HL-60/S4 treated with retinoic acid at 250 ng/mL for 4 days and 3 days (cell line): ENCODE results near the gene DDX10.
"Not testable (repeated sequence)": the region's sequence is repeated elsewhere in the genome, so short reads cannot be mapped to it uniquely, and the experiment has no call there.

Experiments used
- in situ Hi-C: fragments of 300-500 bp; cut with MboI; formaldehyde crosslinking; loops from 2 replicates; pipeline ENCODE4 v1.7.0; 2022; ENCODE audit warnings: low sequenced_read_pairs

The DDX10 gene

GRCh38 chr11:108664730-108665525 lies at the start of gene DDX10:
Gene DDX10, plus strand, starts transcription at chr11:108665069. Its CDS starts 85 bp downstream, at chr11:108665154.
- in situ Hi-C loops = loop anchor here (25.0 kb wide), 1 partner anchor 553 kb away; the partner anchor contains the start of gene ACAT1

GRCh38 chr11:108616549-108616948 lies 48.3 kb upstream of the DDX10 start:
- in situ Hi-C loops = no loop called here

DNA sequence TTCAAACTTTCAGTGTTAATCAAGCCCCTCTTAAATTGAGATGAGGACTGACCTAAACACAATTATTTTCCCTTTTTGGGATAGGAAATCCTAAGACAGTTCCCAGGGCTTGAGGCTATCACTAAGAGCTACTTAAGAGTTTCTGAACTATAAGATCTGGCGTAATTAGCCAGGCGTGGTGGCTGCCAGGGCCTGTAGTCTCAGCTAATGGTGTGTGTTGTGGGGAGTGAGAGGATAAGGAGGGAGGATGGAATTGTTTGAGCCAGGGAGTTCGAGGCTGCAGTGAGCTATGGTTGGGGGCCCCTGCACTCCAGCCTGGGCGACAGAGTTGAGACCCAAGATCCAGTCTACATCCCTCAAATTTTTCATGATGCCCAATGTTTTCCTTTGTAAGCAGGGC lies 47.8 kb upstream of the DDX10 start:
- in situ Hi-C loops = no loop called here

GRCh38 chr11:108618529-108618928 lies 46.3 kb upstream of the DDX10 start:
- in situ Hi-C loops = no loop called here

GRCh38 chr11:108620958-108621772 lies 43.7 kb upstream of the DDX10 start:
- in situ Hi-C loops = no loop called here

- in situ Hi-C loops = no loop called here
Measured at GRCh38 chr11:108622341-108622740, 42.5 kb upstream of the DDX10 start.

- in situ Hi-C loops = no loop called here
Measured at GRCh38 chr11:108624196-108624925, 40.5 kb upstream of the DDX10 start.

- in situ Hi-C loops = no loop called here
Measured at GRCh38 chr11:108628326-108628725, 36.5 kb upstream of the DDX10 start.

DNA sequence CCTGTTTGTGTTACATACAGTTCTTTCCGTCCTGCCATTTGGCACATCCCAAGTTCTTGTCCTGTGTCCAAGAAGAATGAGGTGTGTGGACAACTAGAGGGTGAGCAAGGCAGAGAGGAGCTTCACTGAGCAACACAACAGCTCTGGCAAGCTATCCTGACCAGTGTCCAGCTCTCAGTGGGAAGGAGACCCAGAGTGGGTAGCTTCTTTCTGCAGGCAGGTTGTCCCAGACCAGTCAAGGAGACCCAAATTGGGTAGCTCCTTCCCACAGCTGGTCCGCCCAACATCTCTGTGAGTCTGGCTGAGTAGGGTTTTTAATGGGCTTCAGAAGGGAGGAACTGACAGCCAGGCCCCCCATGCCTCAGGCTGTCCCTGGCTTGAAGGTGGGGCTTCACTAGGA lies 36.1 kb upstream of the DDX10 start:
- in situ Hi-C loops = no loop called here

DNA sequence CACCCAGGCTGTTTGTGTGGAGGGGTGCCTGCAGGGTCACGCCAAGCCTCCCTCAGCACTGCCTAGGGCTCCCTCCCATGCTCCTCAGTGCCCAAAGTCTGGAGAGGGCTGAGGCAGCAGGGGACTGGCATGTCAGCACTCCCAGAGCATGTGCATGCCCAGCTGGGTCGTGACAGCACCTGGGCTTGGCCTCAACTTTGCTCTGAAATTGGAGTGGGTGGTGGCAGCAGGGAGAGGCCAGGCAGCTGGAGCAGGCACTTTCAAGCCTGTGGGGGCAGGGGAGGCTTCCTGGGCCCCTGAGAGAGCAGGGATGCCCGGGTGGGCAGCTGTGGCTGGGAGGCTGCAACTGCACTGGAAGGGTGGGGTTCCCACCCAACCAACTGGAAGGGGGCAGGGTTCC lies 35.6 kb upstream of the DDX10 start:
- in situ Hi-C loops = no loop called here

DNA sequence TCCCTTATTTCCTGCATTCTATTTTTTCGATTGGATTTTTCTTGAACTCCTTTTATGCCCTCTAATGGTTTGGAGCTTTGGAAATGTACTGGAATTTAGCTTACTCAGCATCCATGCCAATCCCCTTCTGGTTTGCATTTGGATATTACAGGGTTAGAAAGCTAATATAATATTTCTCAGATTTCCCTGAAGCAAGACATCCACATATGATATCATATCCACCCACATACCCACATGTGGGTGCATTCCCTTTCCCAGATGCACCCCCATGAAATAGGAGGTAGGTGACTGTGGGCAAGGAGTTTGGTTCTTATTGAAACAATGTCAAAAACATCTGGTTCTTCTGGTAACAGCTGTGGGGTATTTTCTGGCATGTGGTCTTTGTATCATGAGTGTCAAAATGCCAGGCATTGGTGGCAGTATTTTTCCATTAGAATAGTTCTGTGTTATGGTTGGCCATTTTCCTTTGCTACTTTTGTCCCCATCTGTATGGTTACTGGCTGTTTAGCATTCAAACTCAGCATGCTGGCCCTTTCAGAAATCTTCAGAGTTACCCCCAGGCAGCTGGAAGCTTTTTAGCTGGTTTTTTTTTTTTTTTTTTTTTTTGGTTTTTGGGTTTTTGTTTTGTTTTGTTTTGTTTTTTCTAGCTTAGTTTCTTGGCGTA lies 32.7 kb upstream of the DDX10 start:
- in situ Hi-C loops = no loop called here

DNA sequence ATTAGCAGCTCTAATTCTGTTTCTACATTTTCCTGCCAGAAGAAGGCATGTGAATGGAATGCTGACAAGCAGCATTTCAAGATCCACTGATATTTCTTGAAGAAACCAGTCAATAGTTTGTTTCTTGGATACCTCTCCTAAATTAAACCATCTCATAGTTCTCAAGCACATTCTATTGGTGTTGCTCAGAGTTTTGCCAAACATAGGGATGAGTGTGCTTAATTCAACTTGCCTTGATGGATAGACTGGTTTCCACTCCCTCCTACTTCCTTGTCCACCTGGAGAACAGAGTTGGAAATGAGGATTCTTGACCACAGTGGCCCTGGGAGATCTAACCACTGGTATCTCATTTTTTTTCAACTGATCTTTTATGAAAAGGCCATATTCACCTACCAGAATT lies 29.8 kb upstream of the DDX10 start:
- in situ Hi-C loops = no loop called here

- in situ Hi-C loops = no loop called here
Measured at GRCh38 chr11:108636222-108636621, 28.6 kb upstream of the DDX10 start.

- in situ Hi-C loops = no loop called here
Measured at GRCh38 chr11:108639146-108639545, 25.7 kb upstream of the DDX10 start.

- in situ Hi-C loops = not testable (repeated sequence)
Measured at GRCh38 chr11:108641752-108642151, 23.1 kb upstream of the DDX10 start.

DNA sequence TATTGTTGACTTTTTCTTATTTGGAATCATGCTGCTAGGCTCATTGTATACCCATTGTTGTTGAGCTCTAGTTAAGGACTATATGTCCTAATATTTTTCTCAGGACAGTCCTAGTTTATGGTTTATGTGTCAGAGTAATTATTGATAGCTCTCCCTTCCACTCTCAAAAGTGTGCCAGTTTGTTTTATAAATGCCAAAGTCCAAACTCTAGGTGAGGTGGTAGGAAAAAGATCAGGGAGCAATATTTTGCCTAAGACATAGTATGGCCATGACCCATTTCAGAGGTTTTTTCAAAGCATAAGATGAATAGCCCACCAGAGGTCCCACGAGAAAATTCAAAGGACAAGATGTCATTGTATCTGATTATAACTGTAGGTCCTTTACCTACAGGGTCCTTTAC lies 20.9 kb upstream of the DDX10 start:
- in situ Hi-C loops = no loop called here

DNA sequence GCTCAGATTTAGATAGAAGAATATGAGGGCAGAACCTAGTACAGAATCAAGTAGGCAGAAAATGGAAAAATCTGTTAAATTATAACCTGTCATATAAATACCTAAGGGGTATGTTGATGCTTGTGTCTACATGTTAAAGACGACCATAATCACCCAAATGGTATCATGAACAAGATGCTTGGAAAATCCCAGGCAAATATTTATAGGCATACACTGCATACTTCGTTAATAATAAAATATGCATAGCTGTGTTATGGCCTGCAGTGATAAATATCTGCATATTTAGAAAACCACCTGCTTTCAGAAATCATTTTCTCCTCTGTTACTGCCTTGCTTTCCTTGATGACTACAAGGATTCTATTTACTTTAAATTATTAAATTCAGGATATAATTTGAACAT lies 18.9 kb upstream of the DDX10 start:
- in situ Hi-C loops = no loop called here

DNA sequence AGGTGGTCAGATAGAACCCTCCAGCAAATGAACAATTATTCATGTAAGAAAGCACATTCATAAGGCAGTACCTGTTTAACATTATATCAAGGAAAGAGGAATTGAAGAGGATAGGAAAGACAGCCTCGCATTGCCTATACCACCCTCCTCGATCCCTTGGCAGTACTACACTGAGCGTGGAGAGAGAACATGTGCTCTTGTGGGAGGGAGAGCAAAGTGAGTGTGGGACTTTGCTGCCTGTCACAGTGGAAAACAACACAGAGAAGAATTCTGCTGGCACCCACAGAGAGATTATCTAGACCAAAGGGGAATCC lies 17.5 kb upstream of the DDX10 start:
- in situ Hi-C loops = no loop called here

- in situ Hi-C loops = no loop called here
Measured at GRCh38 chr11:108647701-108648527, 17.0 kb upstream of the DDX10 start.

DNA sequence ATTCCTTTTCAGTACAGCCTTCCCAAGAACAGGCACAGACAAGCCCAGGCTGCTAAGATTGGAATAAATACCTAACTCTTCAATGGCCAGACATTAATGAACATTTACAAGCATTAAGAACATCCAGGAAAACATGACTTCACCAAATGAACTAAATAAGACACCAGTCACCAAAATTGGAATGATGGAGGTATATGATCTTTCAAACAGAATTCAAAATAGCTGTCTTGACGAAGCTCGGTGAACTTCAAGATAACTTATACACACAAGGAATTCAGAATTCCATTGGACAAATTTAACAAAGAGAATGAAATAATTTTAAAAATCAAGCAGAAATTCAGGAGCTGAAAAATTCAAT lies 16.4 kb upstream of the DDX10 start:
- in situ Hi-C loops = no loop called here
